H1 (cell line): ENCODE data around the gene RTCB. TPM values are rescaled to one million over a fixed set of nuclear protein-coding genes. Genes with fewer than 3 reads are reported as not detected.

Experiments
- CTCF ChIA-PET: fragments of 300-600 bp; sonication (Branson Sonifier 250); formaldehyde crosslinking; loops from one replicate; lab custom pipeline; 2021; ENCODE audit not compliant: partially characterized antibody; lab: Charles Lee
- POLR2A ChIA-PET: fragments of 300-600 bp; sonication (Branson Sonifier 250); formaldehyde crosslinking; loops from one replicate; lab custom pipeline; 2021; ENCODE audit warnings: inconsistent platforms; ENCODE audit not compliant: partially characterized antibody; lab: Charles Lee
- DNase-seq, 2 experiments: peaks; one replicate each; pipeline versions ENCODE4 v3.0.0 to v3.0.0-alpha.2; 2010 to 2022; ENCODE audit warnings: low spot score in 2 of 2, low read depth in 1 of 2, mixed read lengths in 1 of 2
- FAIRE-seq: peaks from 2 replicates; lab custom pipeline; 2011; peaks lifted over from hg19 to GRCh38; lab: Jason Lieb, UNC
- H2AFZ ChIP-seq: 2 replicates; pipeline ENCODE4 v1.8.1; 2012; ENCODE audit warnings: low read length, inconsistent platforms
- H2AK5ac ChIP-seq: 2 replicates; pipeline ENCODE4 v1.6.1; 2013; ENCODE audit warnings: low read depth, low read length
- H2BK120ac ChIP-seq: replicated peaks from 2 replicates; pipeline ENCODE3; 2013; ENCODE audit warnings: low read depth, low read length, inconsistent platforms
- H2BK12ac ChIP-seq: 2 replicates; pipeline ENCODE4 v1.6.1; 2013; ENCODE audit warnings: low read depth, low read length
- H2BK15ac ChIP-seq: 2 replicates; pipeline ENCODE4 v1.6.1; 2013; ENCODE audit warnings: low read length
- H2BK20ac ChIP-seq: 2 replicates; pipeline ENCODE4 v1.6.1; 2013; ENCODE audit warnings: low read length
- H2BK5ac ChIP-seq: 2 replicates; pipeline ENCODE4 v1.6.1; 2013; ENCODE audit warnings: low read depth, low read length
- H3K14ac ChIP-seq: 2 replicates; pipeline ENCODE4 v1.6.1; 2013; ENCODE audit warnings: inconsistent platforms; ENCODE audit not compliant: insufficient read length
- H3K18ac ChIP-seq: 2 replicates; pipeline ENCODE4 v1.6.1; 2013; ENCODE audit warnings: low read length; ENCODE audit errors: extremely low read depth
- H3K23ac ChIP-seq: 2 replicates; pipeline ENCODE4 v1.6.1; 2013; ENCODE audit warnings: inconsistent platforms; ENCODE audit not compliant: insufficient read length
- H3K23me2 ChIP-seq: 2 replicates; pipeline ENCODE4 v1.6.1; 2013; ENCODE audit warnings: low read depth, low read length
- H3K27ac ChIP-seq: 2 replicates; pipeline ENCODE4 v1.6.1; 2011; ENCODE audit warnings: low read depth, low read length, inconsistent platforms
- H3K27me3 ChIP-seq, 4 experiments: replicated peaks in 1 of 4; 1 replicate in 1 of 4; 2 replicates in 3 of 4; pipeline versions ENCODE4 v1.6.1 to v1.8.1; 2011 to 2013; ENCODE audit warnings: low read length in 3 of 4, mild to moderate bottlenecking in 3 of 4, inconsistent platforms in 2 of 4, mixed read lengths in 2 of 4, moderate library complexity in 1 of 4; ENCODE audit not compliant: control insufficient read depth in 3 of 4, insufficient read depth in 3 of 4; ENCODE audit errors: extremely low read depth in 1 of 4
- H3K36me3 ChIP-seq, 4 experiments: 2 replicates each; pipeline versions ENCODE4 v1.6.1 to v1.8.1; 2011 to 2013; ENCODE audit warnings: mild to moderate bottlenecking in 4 of 4, low read length in 3 of 4, moderate library complexity in 2 of 4, control low read depth in 1 of 4, inconsistent platforms in 1 of 4; ENCODE audit not compliant: insufficient read depth in 4 of 4, control insufficient read depth in 2 of 4
- H3K4ac ChIP-seq: replicated peaks from 2 replicates; pipeline ENCODE3; 2013; ENCODE audit warnings: low read length, low read depth, mixed read lengths, inconsistent platforms; ENCODE audit not compliant: insufficient read length
- H3K4me1 ChIP-seq, 4 experiments: replicated peaks in 1 of 4; 1 replicate in 1 of 4; 2 replicates in 3 of 4; pipeline versions ENCODE4 v1.6.1 to v1.8.1; 2011 to 2013; ENCODE audit warnings: low read length in 3 of 4, inconsistent platforms in 2 of 4, mixed read lengths in 1 of 4; ENCODE audit not compliant: insufficient read depth in 4 of 4, control insufficient read depth in 3 of 4
- H3K4me2 ChIP-seq, 2 experiments: 2 replicates each; pipeline versions ENCODE4 v1.6.1 to v1.8.1; 2011 to 2013; ENCODE audit warnings: low read depth in 2 of 2, low read length in 2 of 2, control low read depth in 1 of 2, inconsistent platforms in 1 of 2, mild to moderate bottlenecking in 1 of 2; ENCODE audit not compliant: insufficient read depth in 1 of 2
- H3K4me3 ChIP-seq, 4 experiments: fragments of 200-600, 300-600 bp in 1 of 4; sonication (generic), shearing (Covaris generic), sonication (Bioruptor Twin) in 1 of 4; 2 replicates each; pipeline versions ENCODE4 v1.5.1 to v1.8.1; 2011 to 2016; ENCODE audit warnings: low read length in 4 of 4, low read depth in 3 of 4, control low read depth in 2 of 4, inconsistent platforms in 2 of 4, mild to moderate bottlenecking in 2 of 4, mixed read lengths in 1 of 4, moderate library complexity in 1 of 4; ENCODE audit not compliant: insufficient read depth in 2 of 4; ENCODE audit errors: extremely low read depth in 1 of 4
- H3K56ac ChIP-seq: replicated peaks from 2 replicates; pipeline ENCODE3; 2013; ENCODE audit warnings: low read depth, mild to moderate bottlenecking, mixed read lengths, low read length, inconsistent platforms; ENCODE audit not compliant: insufficient read length
- H3K79me1 ChIP-seq: 2 replicates; pipeline ENCODE4 v1.6.1; 2013; ENCODE audit warnings: low read depth, low read length, control low read depth
- H3K79me2 ChIP-seq, 2 experiments: 2 replicates each; pipeline versions ENCODE4 v1.6.1 to v1.8.1; 2012 to 2013; ENCODE audit warnings: low read length in 2 of 2, mild to moderate bottlenecking in 2 of 2, inconsistent platforms in 1 of 2; ENCODE audit not compliant: insufficient read depth in 2 of 2, control insufficient read depth in 1 of 2
- H3K9ac ChIP-seq, 4 experiments: replicated peaks in 1 of 4; 1 replicate in 1 of 4; 2 replicates in 3 of 4; pipeline versions ENCODE4 v1.6.1 to v1.8.1; 2011 to 2013; ENCODE audit warnings: low read depth in 3 of 4, low read length in 3 of 4, control low read depth in 2 of 4, mild to moderate bottlenecking in 2 of 4, moderate library complexity in 2 of 4, inconsistent platforms in 1 of 4; ENCODE audit errors: extremely low read depth in 1 of 4
- H3K9me3 ChIP-seq, 2 experiments: 2 replicates each; pipeline versions ENCODE4 v1.6.1 to v1.8.1; 2012 to 2013; ENCODE audit warnings: mild to moderate bottlenecking in 2 of 2, moderate library complexity in 2 of 2, control low read depth in 1 of 2, inconsistent platforms in 1 of 2, low read depth in 1 of 2, low read length in 1 of 2, mixed read lengths in 1 of 2; ENCODE audit not compliant: insufficient read depth in 2 of 2
- H4K20me1 ChIP-seq, 2 experiments: replicated peaks in 1 of 2; 2 replicates each; pipeline versions ENCODE3 to v1.8.1; 2011 to 2013; ENCODE audit warnings: inconsistent platforms in 2 of 2, low read length in 2 of 2, mild to moderate bottlenecking in 1 of 2; ENCODE audit not compliant: insufficient read depth in 2 of 2, control insufficient read depth in 1 of 2
- H4K5ac ChIP-seq: 2 replicates; pipeline ENCODE4 v1.6.1; 2013; ENCODE audit warnings: low read length, low read depth, mixed read lengths, inconsistent platforms; ENCODE audit not compliant: insufficient read length
- H4K8ac ChIP-seq: 2 replicates; pipeline ENCODE4 v1.8.0; 2013; ENCODE audit warnings: mild to moderate bottlenecking, moderate library complexity, low read length, inconsistent platforms; ENCODE audit not compliant: insufficient read depth; ENCODE audit errors: extremely low read depth
- H4K91ac ChIP-seq: replicated peaks from 2 replicates; pipeline ENCODE3; 2013; ENCODE audit warnings: low read length, mixed read lengths, inconsistent platforms; ENCODE audit not compliant: insufficient read length
- ASH2L ChIP-seq: fragments of 200-600, 300-600 bp; sonication (generic); IDR thresholded peaks from one replicate; pipeline ENCODE4 v1.7.1; 2017; ENCODE audit warnings: low read length
- POLR2A ChIP-seq, 2 experiments: IDR thresholded peaks; 1 replicate in 1 of 2; 2 replicates in 1 of 2; pipeline ENCODE4 v1.6.1; 2011; ENCODE audit warnings: low read depth in 2 of 2, low read length in 2 of 2, mild to moderate bottlenecking in 2 of 2; ENCODE audit errors: control extremely low read depth in 1 of 2
- WGBS, 2 experiments: shearing (Covaris generic) in 1 of 2; methylation state at CpG; one replicate each; pipeline versions ENCODE4 v1.1.6 to v1.1.7; 2013 to 2015; ENCODE audit warnings: low lambda C conversion rate in 2 of 2, mixed read lengths in 2 of 2, inconsistent platforms in 1 of 2, low coverage in 1 of 2, missing lambda C conversion rate in 1 of 2; ENCODE audit not compliant: insufficient replicate concordance in 2 of 2, insufficient coverage in 1 of 2, insufficient read length in 1 of 2; ENCODE audit errors: extremely low coverage in 1 of 2, missing lambda C conversion rate in 1 of 2; 5-methylcytosine and 5-hydroxymethylcytosine counted together
- polyA plus RNA-seq, 7 experiments: library from polyadenylated mRNA; depleted of rRNA in 3 of 7; stranded (reverse) in 5 of 7; unstranded in 2 of 7; fragments of >200 nt in 5 of 7; fragments of 200-250 nt in 2 of 7; gene quantifications; 1 replicate in 5 of 7; 2 replicates in 1 of 7; 4 replicates in 1 of 7; pipeline versions ENCODE4 v1.2.1 to v1.2.3, GENCODE V29; 2011 to 2013; ENCODE audit warnings: missing spikeins in 2 of 7, mixed read lengths in 2 of 7
- total RNA-seq: library from RNA; stranded (reverse); fragmentation: NEBNext Ultra II Directional; extraction: Animal tissue kit (Norgen Biotek cat#: 25700); gene quantifications from 2 replicates; pipeline ENCODE4 v1.2.1, GENCODE V29; 2021

RTCB gene
- total and polyA plus RNA-seq, 2 of the 8 experiments (the other 6 are each of a cell fraction or from before 2014, with no cell fraction given) = 104 to 114 TPM

- no peak overlapping the region for H3K4ac ChIP-seq
- H2AFZ ChIP-seq = no peak overlapping the region
- POLR2A ChIA-PET = no interaction called here
- no peak overlapping the region for H2AK5ac ChIP-seq
- H2BK20ac ChIP-seq = no peak overlapping the region
- no peak overlapping the region for H3K9ac ChIP-seq
- H3K18ac ChIP-seq = no peak overlapping the region
- H2BK15ac ChIP-seq = no peak overlapping the region
- H3K23me2 ChIP-seq = no peaks in the 10 kb centered on the region
- FAIRE-seq = no peak
- WGBS, 2 experiments = 86% methylated on average over 1 of the region's 1 CpG; no CpG with 5 or more reads in 1 of the 2 experiments
- H3K9me3 ChIP-seq = no peaks in the 10 kb centered on the region
- no peak overlapping the region for H2BK120ac ChIP-seq
- H3K27ac ChIP-seq = no peak overlapping the region
- DNase-seq = no peak
- H4K5ac ChIP-seq = no peak overlapping the region
- H3K23ac ChIP-seq = no peak overlapping the region
- no peak overlapping the region for H3K56ac ChIP-seq
- H3K79me1 ChIP-seq = no peaks in the 10 kb centered on the region
- H3K4me1 ChIP-seq = no peaks in the 10 kb centered on the region
- CTCF ChIA-PET = interaction anchor here (1.3 kb wide), 1 partner anchor 18 kb away, joined by 3 read pairs; no protein-coding TSS in a partner anchor
- no peaks in the 10 kb centered on the region for H3K27me3 ChIP-seq
- H4K20me1 ChIP-seq = peaks cover 0 to 2% of the 10 kb centered on the region in 2 experiments
- H3K79me2 ChIP-seq = no peaks in the 10 kb centered on the region
- no peak overlapping the region for H2BK5ac ChIP-seq
- no peak overlapping the region for H3K4me2 ChIP-seq
- H4K8ac ChIP-seq = no peak overlapping the region
- no peak overlapping the region for H3K14ac ChIP-seq
- TF ChIP-seq POLR2A (IDR thresholded peaks at IDR 0.05; ENCODE audit: control extremely low read depth in 1 of 2, low read depth in 2 of 2, low read length in 2 of 2) (no peak), ASH2L (no peak)
- H4K91ac ChIP-seq = no peak overlapping the region
- H2BK12ac ChIP-seq = no peak overlapping the region
- H3K4me3 ChIP-seq = no peak overlapping the region
- peaks cover 17 to 89% (median 70%) of the 10 kb centered on the region in 4 experiments for H3K36me3 ChIP-seq
These were observed 15.8 kb downstream of the RTCB start for GRCh38 chr22:32396255-32396654.
